BLaER1 (cell line): ENCODE measurements around the gene HOXB3.

Experiments used
- H3K27ac ChIP-seq: shearing (Covaris generic); formaldehyde crosslinking; 2 replicates; pipeline ENCODE4 v1.8.1; 2022
- H3K27me3 ChIP-seq: shearing (Covaris generic); formaldehyde crosslinking; 2 replicates; pipeline ENCODE4 v1.8.1; 2022
- H3K36me3 ChIP-seq: shearing (Covaris generic); formaldehyde crosslinking; 2 replicates; pipeline ENCODE4 v1.8.1; 2022
- H3K4me1 ChIP-seq: shearing (Covaris generic); formaldehyde crosslinking; 2 replicates; pipeline ENCODE4 v1.8.1; 2022
- H3K4me2 ChIP-seq: shearing (Covaris generic); formaldehyde crosslinking; 2 replicates; pipeline ENCODE4 v1.8.1; 2022
- H3K4me3 ChIP-seq: shearing (Covaris generic); formaldehyde crosslinking; 2 replicates; pipeline ENCODE4 v1.8.1; 2022
- H3K9ac ChIP-seq: shearing (Covaris generic); formaldehyde crosslinking; 2 replicates; pipeline ENCODE4 v1.8.1; 2022
- H3K9me3 ChIP-seq: shearing (Covaris generic); formaldehyde crosslinking; 2 replicates; pipeline ENCODE4 v1.8.1; 2022
- H4K20me1 ChIP-seq: shearing (Covaris generic); formaldehyde crosslinking; 2 replicates; pipeline ENCODE4 v1.8.1; 2022
- Cebpa-rat ChIP-seq: shearing (Covaris generic); IDR thresholded peaks from 2 replicates; pipeline ENCODE4 v1.8.1; 2022

HOXB3 gene

GRCh38 chr17:48626245-48627117 lies 36.4 kb upstream of the HOXB3 start, which contains the start of gene HOXB9:
HOXB9 (minus strand) TSS chr17:48626358; CDS start chr17:48626269, 89 bp downstream.
- no peak for TF ChIP-seq Cebpa-rat
- peak within 1 kb of the TSS; percentile 46 for H3K4me2 ChIP-seq
- no peak within 1 kb of the TSS for H3K9ac ChIP-seq
- no peaks in the 10 kb centered on the region for H3K9me3 ChIP-seq
- H3K4me3 ChIP-seq, result peak within 1 kb of the TSS; percentile 32
- peaks cover 11% of the 10 kb centered on the region; the same call in 1 of the 2 replicates for H3K4me1 ChIP-seq
- H3K36me3 ChIP-seq, result no peaks in the 10 kb centered on the region
- H4K20me1 ChIP-seq, result peaks cover 99% of the 10 kb centered on the region
- H3K27me3 ChIP-seq, result peaks cover 100% of the 10 kb centered on the region
- H3K27ac ChIP-seq, result no peak within 1 kb of the TSS

DNA sequence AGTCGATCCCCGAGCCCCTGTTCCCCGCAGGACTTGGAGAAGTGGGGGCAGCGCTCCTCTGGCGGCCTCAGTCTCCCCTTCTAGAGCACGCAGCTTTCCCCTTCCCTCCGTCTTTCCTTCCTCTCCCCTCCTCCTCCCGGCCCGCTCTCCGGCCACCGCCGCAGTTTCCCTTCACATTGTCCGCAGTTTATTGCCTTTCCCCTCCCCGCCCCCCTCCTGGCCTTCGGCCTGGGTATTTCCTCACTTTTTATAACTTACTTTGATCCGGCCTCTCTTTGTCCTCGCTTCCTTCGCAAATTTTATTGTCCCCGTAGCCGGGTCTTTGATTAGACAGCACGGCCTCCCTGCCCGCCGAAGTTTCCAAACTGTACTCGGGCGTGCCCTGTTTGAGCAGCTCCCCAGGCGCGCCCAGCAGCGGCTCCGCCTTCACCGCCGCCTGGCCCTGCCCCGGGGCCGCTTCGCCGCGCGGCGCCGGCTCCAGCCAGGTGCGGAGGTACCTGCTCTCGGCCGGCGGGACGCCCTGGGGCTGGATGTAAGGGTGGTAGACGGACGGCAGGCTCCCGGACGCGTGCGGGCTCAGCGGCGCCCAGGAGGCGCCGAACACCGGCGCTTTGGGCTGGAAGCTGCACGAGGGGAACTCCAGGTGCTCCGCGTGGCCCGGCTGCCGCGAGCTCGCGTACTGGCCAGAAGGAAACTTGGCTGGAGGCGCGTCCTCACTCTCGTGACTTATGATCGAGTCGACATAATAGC lies 35.6 kb upstream of the HOXB3 start:
- H3K9me3 ChIP-seq, result no peaks in the 10 kb centered on the region
- TF ChIP-seq Cebpa-rat, result no peak
- H3K27ac ChIP-seq, result no peak overlapping the region
- no peaks in the 10 kb centered on the region for H3K36me3 ChIP-seq
- peak overlapping the region; percentile 46 for H3K4me2 ChIP-seq
- H4K20me1 ChIP-seq, result peaks cover 99% of the 10 kb centered on the region
- peaks cover 100% of the 10 kb centered on the region for H3K27me3 ChIP-seq
- peaks cover 11% of the 10 kb centered on the region; the same call in 1 of the 2 replicates for H3K4me1 ChIP-seq
- H3K9ac ChIP-seq, result no peak overlapping the region
- H3K4me3 ChIP-seq, result peak overlapping the region; percentile 32

- H3K4me1 ChIP-seq, result peaks cover 11% of the 10 kb centered on the region; the same call in 1 of the 2 replicates
- H3K9me3 ChIP-seq, result no peaks in the 10 kb centered on the region
- H3K4me2 ChIP-seq, result peak overlapping the region; percentile 46
- peaks cover 99% of the 10 kb centered on the region for H4K20me1 ChIP-seq
- peaks cover 100% of the 10 kb centered on the region for H3K27me3 ChIP-seq
- TF ChIP-seq Cebpa-rat, result no peak
- peak overlapping the region; percentile 31 for H3K4me3 ChIP-seq
- no peaks in the 10 kb centered on the region for H3K36me3 ChIP-seq
- H3K27ac ChIP-seq, result no peak overlapping the region
- no peak overlapping the region for H3K9ac ChIP-seq
Measured at GRCh38 chr17:48624544-48625494, 34.8 kb upstream of the HOXB3 start.

DNA sequence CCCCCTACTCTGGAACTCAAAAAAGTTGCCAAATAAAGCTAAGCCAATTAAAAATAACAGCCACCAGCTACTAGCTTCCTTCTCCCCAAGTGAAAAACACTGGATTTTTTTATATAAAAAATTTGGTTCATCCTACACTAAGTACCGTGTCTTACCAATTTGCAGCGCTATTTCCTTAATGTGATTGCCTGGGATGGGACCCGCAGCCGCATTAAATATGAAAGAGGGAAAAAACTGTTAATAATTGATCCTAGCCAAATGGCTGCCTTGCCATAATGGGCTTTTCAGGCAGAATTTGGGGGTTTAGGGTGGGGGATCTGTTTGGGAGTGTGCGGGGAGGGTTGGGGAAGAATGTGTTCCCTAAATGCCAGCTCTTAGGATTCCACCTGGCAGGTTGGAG lies 34.1 kb upstream of the HOXB3 start:
- peaks cover 11% of the 10 kb centered on the region; the same call in 1 of the 2 replicates for H3K4me1 ChIP-seq
- peaks cover 99% of the 10 kb centered on the region for H4K20me1 ChIP-seq
- H3K9me3 ChIP-seq, result no peaks in the 10 kb centered on the region
- H3K4me2 ChIP-seq, result no peak overlapping the region
- peaks cover 100% of the 10 kb centered on the region for H3K27me3 ChIP-seq
- H3K9ac ChIP-seq, result no peak overlapping the region
- no peak overlapping the region for H3K4me3 ChIP-seq
- H3K27ac ChIP-seq, result no peak overlapping the region
- no peaks in the 10 kb centered on the region for H3K36me3 ChIP-seq
- TF ChIP-seq Cebpa-rat, result no peak

GRCh38 chr17:48623583-48623982 lies 33.5 kb upstream of the HOXB3 start:
- Histone ChIP-seq H3K4me1 (peaks cover 11% of the 10 kb centered on the region; the same call in 1 of the 2 replicates), H3K4me3 (no peak overlapping the region), H3K9me3 (no peaks in the 10 kb centered on the region), H3K4me2 (no peak overlapping the region), H3K27ac (no peak overlapping the region), H3K9ac (no peak overlapping the region), H3K36me3 (no peaks in the 10 kb centered on the region), H4K20me1 (peaks cover 99% of the 10 kb centered on the region), H3K27me3 (peaks cover 100% of the 10 kb centered on the region)
- no peak for TF ChIP-seq Cebpa-rat

- no peak for TF ChIP-seq Cebpa-rat
- Histone ChIP-seq H3K4me1 (peaks cover 11% of the 10 kb centered on the region; the same call in 1 of the 2 replicates), H3K36me3 (no peaks in the 10 kb centered on the region), H3K9ac (no peak overlapping the region), H3K4me3 (no peak overlapping the region), H3K27ac (no peak overlapping the region), H3K4me2 (no peak overlapping the region), H3K27me3 (peaks cover 100% of the 10 kb centered on the region), H3K9me3 (no peaks in the 10 kb centered on the region), H4K20me1 (peaks cover 97% of the 10 kb centered on the region)
Measured at GRCh38 chr17:48622857-48623256, 32.8 kb upstream of the HOXB3 start.

DNA sequence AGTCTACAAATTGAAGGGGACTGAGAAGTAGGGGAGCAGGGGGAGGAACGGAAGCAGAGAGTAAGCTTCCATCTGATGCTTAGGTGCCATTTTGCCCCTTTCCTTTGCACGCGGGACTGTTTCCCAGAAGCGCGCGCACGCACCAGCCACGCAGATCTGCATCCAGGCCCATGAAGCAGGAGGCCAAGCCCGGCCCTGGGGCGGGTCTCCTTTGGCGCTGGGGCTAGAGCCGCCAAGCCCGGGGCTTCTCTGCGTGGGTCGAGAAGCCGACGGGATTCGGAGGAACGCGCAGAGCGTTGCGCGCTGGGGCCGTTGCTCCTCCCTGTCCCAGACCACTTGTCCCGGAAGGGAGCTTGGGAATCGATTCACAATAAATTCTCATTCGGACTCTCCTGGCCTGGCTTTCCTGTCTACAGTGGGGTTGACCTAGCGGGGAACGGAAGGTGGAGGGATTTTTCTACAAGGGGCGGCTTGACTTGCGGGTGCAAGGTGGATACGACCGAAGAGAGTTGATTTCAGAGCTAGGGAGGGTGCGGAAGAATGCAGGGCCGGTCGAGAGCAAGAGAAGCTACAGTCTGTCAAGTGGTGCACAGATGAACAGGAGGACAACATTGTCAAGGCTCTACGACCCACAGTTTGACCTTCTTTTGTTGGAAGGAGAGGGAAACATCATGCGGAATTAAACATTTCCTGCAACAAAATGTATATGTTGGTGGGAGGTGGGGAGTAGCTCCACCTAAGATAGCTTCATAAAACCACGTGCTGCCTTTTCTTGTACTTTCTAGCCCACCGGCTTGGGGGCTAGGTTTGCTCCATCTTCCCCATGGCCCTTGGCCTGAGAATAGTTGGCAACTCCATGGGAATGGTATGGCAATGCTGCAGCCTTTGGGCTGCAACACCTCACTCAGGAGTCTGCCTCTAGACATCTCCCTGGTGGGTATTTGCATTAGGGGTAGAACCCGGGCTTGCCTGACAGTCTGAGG lies 31.7 kb upstream of the HOXB3 start:
- H3K27me3 ChIP-seq, result peaks cover 100% of the 10 kb centered on the region
- H3K9ac ChIP-seq, result no peak overlapping the region
- no peak overlapping the region for H3K27ac ChIP-seq
- H3K4me1 ChIP-seq, result peaks cover 11% of the 10 kb centered on the region; the same call in 1 of the 2 replicates
- no peak overlapping the region for H3K4me2 ChIP-seq
- no peak for TF ChIP-seq Cebpa-rat
- no peaks in the 10 kb centered on the region for H3K9me3 ChIP-seq
- H3K36me3 ChIP-seq, result no peaks in the 10 kb centered on the region
- peaks cover 97% of the 10 kb centered on the region for H4K20me1 ChIP-seq
- H3K4me3 ChIP-seq, result no peak overlapping the region

DNA sequence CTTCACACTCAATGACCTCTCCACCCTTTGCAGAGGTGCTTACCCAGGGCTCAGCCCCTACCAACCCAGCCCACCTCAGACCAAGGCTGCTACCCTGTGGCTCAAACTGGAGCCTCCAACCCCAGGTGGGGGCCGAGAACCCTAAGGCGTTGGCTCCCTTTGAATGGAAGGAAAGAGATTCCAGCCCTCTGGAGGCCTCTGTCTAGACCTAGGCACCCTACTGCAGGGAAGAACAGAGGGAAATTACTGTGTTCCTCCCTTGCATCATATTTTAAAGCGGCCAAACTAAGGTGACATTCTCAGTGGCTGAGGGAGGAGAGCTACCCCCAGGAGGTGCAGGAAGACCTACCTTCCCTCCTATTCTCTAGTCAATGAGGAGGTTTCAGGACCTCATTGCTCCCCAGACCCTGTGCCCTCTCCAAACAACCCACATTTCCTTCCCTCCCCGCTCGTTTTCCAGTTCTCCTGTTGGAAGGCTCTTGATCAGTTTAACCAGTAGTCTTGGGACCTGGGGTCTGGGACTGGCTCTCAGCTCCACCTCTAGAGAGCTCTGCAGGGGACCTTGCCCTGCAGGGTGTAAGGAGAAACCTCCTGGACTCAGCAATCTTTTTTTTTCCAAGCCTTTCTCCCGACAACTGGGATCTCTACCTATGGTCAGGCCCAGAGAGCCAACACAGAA lies 30.6 kb upstream of the HOXB3 start:
- Histone ChIP-seq H3K27ac (no peak overlapping the region), H3K4me1 (0 out of 2 replicates have a peak, but pooled peaks cover 8% of the 10 kb centered on the region), H3K4me2 (no peak overlapping the region), H3K27me3 (peaks cover 100% of the 10 kb centered on the region), H3K9me3 (no peaks in the 10 kb centered on the region), H4K20me1 (peaks cover 98% of the 10 kb centered on the region), H3K9ac (no peak overlapping the region), H3K36me3 (no peaks in the 10 kb centered on the region), H3K4me3 (no peak overlapping the region)
- TF ChIP-seq Cebpa-rat, result no peak
